ENCODE data around the gene CLCA1.

DNA sequence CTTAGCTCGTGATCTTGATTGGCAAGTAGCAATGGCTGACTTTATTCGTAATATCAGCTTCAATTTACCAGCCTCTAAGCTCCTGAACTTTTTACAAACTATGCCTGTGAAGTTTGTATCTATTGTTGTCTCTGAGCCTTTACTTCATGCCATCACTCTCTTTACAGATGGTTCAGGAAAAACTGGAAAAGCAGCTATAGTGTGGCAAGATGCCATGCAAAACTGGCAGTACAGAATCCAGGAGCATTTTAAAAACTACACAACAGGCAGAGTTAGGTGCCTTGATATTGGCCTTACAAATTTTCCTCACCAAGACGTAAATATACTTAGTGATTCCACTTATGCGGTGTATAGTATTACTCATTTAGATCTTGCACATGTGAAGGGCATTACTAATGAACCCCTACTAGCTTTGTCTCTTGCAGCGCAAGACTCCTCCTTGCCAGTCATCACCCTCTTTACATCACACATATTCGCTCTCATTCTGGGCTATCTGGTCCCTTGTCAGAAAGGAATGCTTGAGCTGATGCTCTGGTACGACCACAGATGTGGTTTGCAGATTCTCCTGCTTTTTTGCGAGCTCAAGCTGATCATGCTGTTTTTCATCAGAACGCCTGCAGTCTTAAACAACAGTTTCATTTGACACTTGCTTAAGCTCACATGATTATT, 36.3 kb downstream of the CLCA1 start:
- TF ChIP-seq, protein P1, sequence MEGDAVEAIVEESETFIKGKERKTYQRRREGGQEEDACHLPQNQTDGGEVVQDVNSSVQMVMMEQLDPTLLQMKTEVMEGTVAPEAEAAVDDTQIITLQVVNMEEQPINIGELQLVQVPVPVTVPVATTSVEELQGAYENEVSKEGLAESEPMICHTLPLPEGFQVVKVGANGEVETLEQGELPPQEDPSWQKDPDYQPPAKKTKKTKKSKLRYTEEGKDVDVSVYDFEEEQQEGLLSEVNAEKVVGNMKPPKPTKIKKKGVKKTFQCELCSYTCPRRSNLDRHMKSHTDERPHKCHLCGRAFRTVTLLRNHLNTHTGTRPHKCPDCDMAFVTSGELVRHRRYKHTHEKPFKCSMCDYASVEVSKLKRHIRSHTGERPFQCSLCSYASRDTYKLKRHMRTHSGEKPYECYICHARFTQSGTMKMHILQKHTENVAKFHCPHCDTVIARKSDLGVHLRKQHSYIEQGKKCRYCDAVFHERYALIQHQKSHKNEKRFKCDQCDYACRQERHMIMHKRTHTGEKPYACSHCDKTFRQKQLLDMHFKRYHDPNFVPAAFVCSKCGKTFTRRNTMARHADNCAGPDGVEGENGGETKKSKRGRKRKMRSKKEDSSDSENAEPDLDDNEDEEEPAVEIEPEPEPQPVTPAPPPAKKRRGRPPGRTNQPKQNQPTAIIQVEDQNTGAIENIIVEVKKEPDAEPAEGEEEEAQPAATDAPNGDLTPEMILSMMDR (IDR thresholded peaks at IDR 0.05) = no peak
- TF ChIP-seq POLR2AphosphoS5 (IDR thresholded peaks at IDR 0.05) (peak in 3 of 4 donors; percentile 49 to 51 (median 49)), POLR2A (IDR thresholded peaks at IDR 0.05) (no peak), EP300 (IDR thresholded peaks at IDR 0.05) (no peak)

Data from sigmoid colon (tissue), 4 donors.